ENCODE data around the gene XYLT2.

DNA sequence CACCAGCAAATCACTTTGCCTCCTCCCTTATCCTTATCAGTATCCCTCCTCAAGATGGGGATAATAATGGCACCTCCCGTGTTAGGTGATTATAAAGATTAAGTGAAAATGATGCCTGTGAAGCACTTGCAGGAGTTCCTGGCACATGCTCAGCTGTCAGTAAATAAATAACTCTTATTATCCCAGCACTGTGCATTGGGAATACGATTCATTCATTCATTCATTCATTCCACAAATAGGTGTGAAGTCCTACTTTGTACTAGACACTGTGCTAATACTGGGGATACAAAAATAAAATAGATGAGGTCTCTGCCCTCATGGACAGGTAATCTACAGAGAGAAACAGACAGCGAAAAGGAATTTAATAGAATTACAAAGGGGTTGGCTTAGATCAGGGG, 2.0 kb downstream of the XYLT2 start:
- TF ChIP-seq, protein P1, sequence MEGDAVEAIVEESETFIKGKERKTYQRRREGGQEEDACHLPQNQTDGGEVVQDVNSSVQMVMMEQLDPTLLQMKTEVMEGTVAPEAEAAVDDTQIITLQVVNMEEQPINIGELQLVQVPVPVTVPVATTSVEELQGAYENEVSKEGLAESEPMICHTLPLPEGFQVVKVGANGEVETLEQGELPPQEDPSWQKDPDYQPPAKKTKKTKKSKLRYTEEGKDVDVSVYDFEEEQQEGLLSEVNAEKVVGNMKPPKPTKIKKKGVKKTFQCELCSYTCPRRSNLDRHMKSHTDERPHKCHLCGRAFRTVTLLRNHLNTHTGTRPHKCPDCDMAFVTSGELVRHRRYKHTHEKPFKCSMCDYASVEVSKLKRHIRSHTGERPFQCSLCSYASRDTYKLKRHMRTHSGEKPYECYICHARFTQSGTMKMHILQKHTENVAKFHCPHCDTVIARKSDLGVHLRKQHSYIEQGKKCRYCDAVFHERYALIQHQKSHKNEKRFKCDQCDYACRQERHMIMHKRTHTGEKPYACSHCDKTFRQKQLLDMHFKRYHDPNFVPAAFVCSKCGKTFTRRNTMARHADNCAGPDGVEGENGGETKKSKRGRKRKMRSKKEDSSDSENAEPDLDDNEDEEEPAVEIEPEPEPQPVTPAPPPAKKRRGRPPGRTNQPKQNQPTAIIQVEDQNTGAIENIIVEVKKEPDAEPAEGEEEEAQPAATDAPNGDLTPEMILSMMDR (IDR thresholded peaks at IDR 0.05): no peak
- TF ChIP-seq NFE2L1 (CRISPR knock-in tag; IDR thresholded peaks at IDR 0.05) (no peak), ZNF671 (CRISPR knock-in tag; IDR thresholded peaks at IDR 0.05) (no peak), TEAD4 (CRISPR knock-in tag; IDR thresholded peaks at IDR 0.05) (no peak), JUN (CRISPR knock-in tag; IDR thresholded peaks at IDR 0.05) (no peak), ZNF425 (CRISPR knock-in tag; conservative IDR thresholded peaks at IDR 0.05) (no peak)
- TF ChIP-seq, protein P2, sequence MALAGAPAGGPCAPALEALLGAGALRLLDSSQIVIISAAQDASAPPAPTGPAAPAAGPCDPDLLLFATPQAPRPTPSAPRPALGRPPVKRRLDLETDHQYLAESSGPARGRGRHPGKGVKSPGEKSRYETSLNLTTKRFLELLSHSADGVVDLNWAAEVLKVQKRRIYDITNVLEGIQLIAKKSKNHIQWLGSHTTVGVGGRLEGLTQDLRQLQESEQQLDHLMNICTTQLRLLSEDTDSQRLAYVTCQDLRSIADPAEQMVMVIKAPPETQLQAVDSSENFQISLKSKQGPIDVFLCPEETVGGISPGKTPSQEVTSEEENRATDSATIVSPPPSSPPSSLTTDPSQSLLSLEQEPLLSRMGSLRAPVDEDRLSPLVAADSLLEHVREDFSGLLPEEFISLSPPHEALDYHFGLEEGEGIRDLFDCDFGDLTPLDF (CRISPR knock-in tag; IDR thresholded peaks at IDR 0.05): no peak
